Mesendoderm (in vitro differentiated cells): ENCODE measurements around the gene CORO1C.

Experiments
- DNase-seq: peaks from one replicate; pipeline ENCODE4 v3.0.0; 2013
- H2AK5ac ChIP-seq: 2 replicates; pipeline ENCODE4 v1.6.1; 2013; ENCODE audit warnings: low read length, inconsistent platforms
- H2BK120ac ChIP-seq: 2 replicates; pipeline ENCODE4 v1.6.1; 2013; ENCODE audit warnings: low read depth, mild to moderate bottlenecking, low read length, moderate library complexity, mixed read lengths
- H2BK15ac ChIP-seq: replicated peaks from 2 replicates; pipeline ENCODE4 v1.6.1; 2013; ENCODE audit warnings: low read depth, mild to moderate bottlenecking, moderate library complexity
- H2BK5ac ChIP-seq: 2 replicates; pipeline ENCODE4 v1.6.1; 2013; ENCODE audit warnings: low read length, inconsistent platforms
- H3K18ac ChIP-seq: 2 replicates; pipeline ENCODE4 v1.6.1; 2013; ENCODE audit warnings: mild to moderate bottlenecking, low read length, mixed read lengths
- H3K23ac ChIP-seq: one replicate; pipeline ENCODE4 v1.6.1; 2013; ENCODE audit warnings: low read length
- H3K27ac ChIP-seq: 2 replicates; pipeline ENCODE4 v1.5.1; 2013; ENCODE audit warnings: low read depth, mild to moderate bottlenecking, inconsistent platforms, low read length, moderate library complexity
- H3K27me3 ChIP-seq: 2 replicates; pipeline ENCODE4 v1.6.1; 2013; ENCODE audit warnings: low read length, control low read depth, mild to moderate bottlenecking, inconsistent platforms; ENCODE audit not compliant: insufficient read depth, poor library complexity
- H3K36me3 ChIP-seq: 2 replicates; pipeline ENCODE4 v1.6.1; 2013; ENCODE audit warnings: low read length, inconsistent platforms; ENCODE audit not compliant: control insufficient read depth, insufficient read depth
- H3K4ac ChIP-seq: one replicate; pipeline ENCODE4 v1.6.1; 2013; ENCODE audit warnings: low read depth, mild to moderate bottlenecking, low read length, moderate library complexity
- H3K4me1 ChIP-seq: 2 replicates; pipeline ENCODE4 v1.6.1; 2013; ENCODE audit warnings: low read depth, low read length, inconsistent platforms; ENCODE audit not compliant: control insufficient read depth
- H3K4me2 ChIP-seq: 2 replicates; pipeline ENCODE4 v1.6.1; 2013; ENCODE audit warnings: low read length
- H3K4me3 ChIP-seq: 2 replicates; pipeline ENCODE4 v1.5.1; 2013; ENCODE audit warnings: mild to moderate bottlenecking, low read length
- H3K56ac ChIP-seq: one replicate; pipeline ENCODE4 v1.6.1; 2013; ENCODE audit warnings: low read length
- H3K79me1 ChIP-seq: 2 replicates; pipeline ENCODE4 v1.6.1; 2013; ENCODE audit warnings: low read length, inconsistent platforms
- H3K79me2 ChIP-seq: 2 replicates; pipeline ENCODE4 v1.6.1; 2013; ENCODE audit warnings: mild to moderate bottlenecking, low read length; ENCODE audit not compliant: control insufficient read depth, insufficient read depth
- H3K9ac ChIP-seq: 2 replicates; pipeline ENCODE4 v1.6.1; 2013; ENCODE audit warnings: low read length, inconsistent platforms
- H4K5ac ChIP-seq: one replicate; pipeline ENCODE4 v1.6.1; 2013; ENCODE audit warnings: low read length
- H4K8ac ChIP-seq: one replicate; pipeline ENCODE4 v1.6.1; 2013; ENCODE audit warnings: low read depth, mild to moderate bottlenecking, control low read depth, low read length, moderate library complexity
- WGBS: extraction: QIAGEN DNeasy Blood & Tissue Kit; methylation state at CpG from one replicate; pipeline ENCODE4 v1.1.7; 2013; ENCODE audit warnings: low lambda C conversion rate, missing lambda C conversion rate; ENCODE audit not compliant: insufficient coverage; ENCODE audit errors: extremely low coverage; 5-methylcytosine and 5-hydroxymethylcytosine counted together

Gene CORO1C

DNA sequence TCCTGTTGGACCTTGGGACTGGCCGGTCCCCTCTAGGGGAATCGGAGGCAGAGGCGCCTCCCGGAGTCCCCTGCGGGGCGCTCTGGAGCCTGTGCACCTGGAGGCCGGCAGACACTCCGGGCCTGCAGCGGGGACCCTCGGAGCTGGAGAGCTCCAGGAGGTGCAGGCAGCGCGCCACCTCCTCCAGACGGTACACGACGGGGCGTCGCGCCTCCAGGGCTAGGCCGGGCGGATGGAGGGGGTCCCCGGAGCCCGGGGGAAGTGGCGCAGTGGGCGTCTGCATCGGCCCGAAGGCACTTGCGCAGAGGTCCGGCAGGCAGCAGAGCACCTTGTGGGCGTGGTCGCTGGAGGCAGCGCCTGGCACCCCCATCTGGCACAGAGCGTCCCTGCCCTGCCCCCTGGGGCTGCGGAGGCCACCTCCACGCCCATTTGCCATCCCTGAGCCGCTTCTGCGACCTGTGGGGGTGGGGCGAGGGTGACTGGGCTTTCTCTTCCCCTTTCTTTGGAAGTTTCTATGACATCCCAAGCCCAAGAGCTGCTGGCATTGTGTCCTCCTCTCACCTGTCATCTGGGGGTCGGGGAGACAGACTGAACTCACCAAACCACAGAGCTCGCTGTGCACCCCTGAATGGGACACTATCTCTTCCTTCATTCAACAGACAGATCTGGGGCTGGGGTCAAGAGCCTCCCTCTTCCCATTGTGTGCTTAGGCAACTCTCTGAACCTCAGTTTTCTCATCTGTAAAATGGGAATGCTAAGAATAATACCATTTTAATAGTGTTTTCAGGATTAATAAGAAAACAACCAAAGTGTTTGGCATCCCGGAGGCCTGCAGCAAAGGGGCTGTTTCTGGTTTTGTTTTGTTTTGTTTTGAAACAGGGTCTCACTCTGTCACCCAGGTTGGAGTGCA lies 37.5 kb upstream of the CORO1C start:
- Histone ChIP-seq H4K8ac (no peak overlapping the region), H2BK120ac (no peak overlapping the region), H3K27ac (peak overlapping the region; percentile 46), H2BK5ac (no peak overlapping the region), H3K79me2 (no peaks in the 10 kb centered on the region), H2BK15ac (no peak overlapping the region), H2AK5ac (no peak overlapping the region), H3K9ac (peak overlapping the region; percentile 45), H3K23ac (no peak overlapping the region), H4K5ac (no peak overlapping the region), H3K4ac (no peak overlapping the region), H3K79me1 (no peaks in the 10 kb centered on the region), H3K27me3 (no peaks in the 10 kb centered on the region), H3K36me3 (no peaks in the 10 kb centered on the region), H3K4me3 (peak overlapping the region; percentile 13), H3K4me2 (peak overlapping the region; percentile 71), H3K18ac (no peak overlapping the region), H3K4me1 (peaks cover 2% of the 10 kb centered on the region), H3K56ac (peak overlapping the region; percentile 82)
- DNase-seq = peak; percentile 78
- no CpG with 5 or more reads among the region's 40 CpGs for WGBS

DNA sequence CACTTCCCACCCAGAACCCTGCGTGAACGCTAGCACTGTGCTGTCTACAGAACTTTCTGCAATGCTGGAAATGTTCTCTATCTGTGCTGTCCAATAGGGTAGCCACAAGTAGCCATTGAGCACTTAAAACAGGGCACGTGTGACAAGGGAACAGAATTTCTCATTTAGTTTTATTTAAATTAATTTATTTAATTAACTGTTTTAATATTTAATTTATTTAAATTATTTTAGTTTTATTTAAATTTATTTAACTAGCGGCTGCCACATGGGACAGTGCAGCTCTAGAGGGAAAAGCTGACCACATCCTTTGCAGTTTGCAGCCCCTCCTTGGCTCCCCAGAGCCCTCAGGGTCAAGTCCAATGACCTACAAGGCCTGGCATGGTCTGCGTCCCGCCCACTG lies 35.0 kb upstream of the CORO1C start:
- no peak for DNase-seq
- H3K27me3 ChIP-seq = no peaks in the 10 kb centered on the region
- H3K4me2 ChIP-seq = no peak overlapping the region
- no peak overlapping the region for H2BK120ac ChIP-seq
- no peak overlapping the region for H2BK5ac ChIP-seq
- peaks cover 2% of the 10 kb centered on the region for H3K4me1 ChIP-seq
- WGBS = no CpG with 5 or more reads among the region's 6 CpGs
- H4K5ac ChIP-seq = no peak overlapping the region
- no peak overlapping the region for H2BK15ac ChIP-seq
- no peaks in the 10 kb centered on the region for H3K79me2 ChIP-seq
- no peak overlapping the region for H3K4ac ChIP-seq
- H3K18ac ChIP-seq = no peak overlapping the region
- no peak overlapping the region for H3K23ac ChIP-seq
- no peak overlapping the region for H2AK5ac ChIP-seq
- H3K56ac ChIP-seq = no peak overlapping the region
- no peak overlapping the region for H3K9ac ChIP-seq
- H3K36me3 ChIP-seq = no peaks in the 10 kb centered on the region
- no peaks in the 10 kb centered on the region for H3K79me1 ChIP-seq
- H3K27ac ChIP-seq = no peak overlapping the region
- H4K8ac ChIP-seq = no peak overlapping the region
- H3K4me3 ChIP-seq = no peak overlapping the region

DNA sequence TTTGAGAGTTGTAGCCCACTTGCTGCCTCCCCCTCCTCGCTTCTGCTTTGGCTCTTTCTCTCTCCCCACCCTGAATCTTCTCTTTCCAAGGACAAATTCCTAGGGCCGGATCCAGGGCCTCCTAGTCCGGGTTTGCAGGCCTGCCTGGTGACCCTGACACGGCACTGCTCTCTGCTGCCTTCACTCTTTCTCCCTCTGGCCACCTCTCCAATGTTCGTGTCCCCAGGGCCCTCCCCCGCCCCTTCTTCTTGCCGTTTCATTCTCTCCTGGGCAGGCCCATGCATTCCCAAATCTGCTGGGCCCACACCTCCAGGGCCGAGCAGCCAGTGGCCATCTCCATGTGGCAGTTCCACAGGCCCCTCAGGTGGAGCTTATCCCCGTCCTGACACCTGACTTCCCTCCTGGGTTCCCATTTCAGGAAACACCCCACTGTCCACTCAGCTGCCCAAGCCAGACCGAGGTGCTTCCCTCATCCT lies 34.0 kb upstream of the CORO1C start:
- H2BK15ac ChIP-seq = no peak overlapping the region
- H2AK5ac ChIP-seq = no peak overlapping the region
- H4K8ac ChIP-seq = no peak overlapping the region
- no peak overlapping the region for H2BK120ac ChIP-seq
- peak; percentile 17 for DNase-seq
- H4K5ac ChIP-seq = no peak overlapping the region
- no CpG with 5 or more reads among the region's 10 CpGs for WGBS
- H3K18ac ChIP-seq = no peak overlapping the region
- H3K23ac ChIP-seq = no peak overlapping the region
- H2BK5ac ChIP-seq = no peak overlapping the region
- no peaks in the 10 kb centered on the region for H3K79me1 ChIP-seq
- H3K27me3 ChIP-seq = no peaks in the 10 kb centered on the region
- no peak overlapping the region for H3K4me2 ChIP-seq
- H3K4me3 ChIP-seq = no peak overlapping the region
- H3K9ac ChIP-seq = no peak overlapping the region
- no peak overlapping the region for H3K56ac ChIP-seq
- no peaks in the 10 kb centered on the region for H3K79me2 ChIP-seq
- no peaks in the 10 kb centered on the region for H3K36me3 ChIP-seq
- H3K4me1 ChIP-seq = peaks cover 2% of the 10 kb centered on the region
- no peak overlapping the region for H3K27ac ChIP-seq
- no peak overlapping the region for H3K4ac ChIP-seq

DNA sequence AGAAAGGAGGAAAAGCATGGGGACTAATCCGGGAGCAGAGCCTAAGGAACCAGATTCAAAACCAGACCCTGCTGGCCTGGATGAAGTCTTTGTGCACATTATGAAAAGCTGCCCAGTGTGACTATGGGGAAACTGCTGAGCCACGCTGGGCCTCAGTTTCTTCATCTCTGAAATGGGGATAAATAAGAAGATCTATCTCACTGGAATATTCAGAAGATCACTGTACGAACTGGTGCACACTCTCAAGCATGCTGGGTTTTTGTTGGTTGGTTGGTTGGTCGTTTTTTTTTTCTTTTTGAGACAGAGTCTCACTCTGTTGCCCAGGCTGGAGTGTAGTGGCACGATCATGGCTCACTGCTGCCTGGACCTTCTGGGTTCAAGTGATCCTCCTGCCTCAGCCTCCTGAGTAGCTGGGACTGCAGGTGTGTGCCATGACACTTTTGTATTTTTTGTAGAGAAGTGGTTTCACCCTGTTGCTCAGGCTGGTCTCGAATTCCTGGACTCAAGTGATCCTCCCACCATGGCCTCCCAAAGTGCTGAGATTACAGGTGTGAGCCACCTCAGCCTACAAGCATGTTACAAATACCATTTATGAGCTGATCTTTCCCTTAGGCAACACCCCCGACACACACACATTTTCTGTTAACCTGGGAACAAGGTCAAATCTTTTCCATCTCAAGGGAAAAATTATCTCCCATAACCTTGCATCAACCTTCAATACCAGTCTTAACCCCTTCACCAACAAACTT lies 33.4 kb upstream of the CORO1C start:
- Histone ChIP-seq H3K27ac (no peak overlapping the region), H2BK120ac (no peak overlapping the region), H3K79me1 (no peaks in the 10 kb centered on the region), H2BK15ac (no peak overlapping the region), H3K4me2 (no peak overlapping the region), H3K36me3 (no peaks in the 10 kb centered on the region), H3K27me3 (no peaks in the 10 kb centered on the region), H3K4ac (no peak overlapping the region), H2BK5ac (no peak overlapping the region), H4K8ac (no peak overlapping the region), H4K5ac (no peak overlapping the region), H3K56ac (no peak overlapping the region), H3K4me3 (no peak overlapping the region), H3K18ac (no peak overlapping the region), H3K9ac (no peak overlapping the region), H3K23ac (no peak overlapping the region), H3K4me1 (peaks cover 2% of the 10 kb centered on the region), H2AK5ac (no peak overlapping the region), H3K79me2 (no peaks in the 10 kb centered on the region)
- WGBS = no CpG with 5 or more reads among the region's 7 CpGs
- DNase-seq = no peak

DNA sequence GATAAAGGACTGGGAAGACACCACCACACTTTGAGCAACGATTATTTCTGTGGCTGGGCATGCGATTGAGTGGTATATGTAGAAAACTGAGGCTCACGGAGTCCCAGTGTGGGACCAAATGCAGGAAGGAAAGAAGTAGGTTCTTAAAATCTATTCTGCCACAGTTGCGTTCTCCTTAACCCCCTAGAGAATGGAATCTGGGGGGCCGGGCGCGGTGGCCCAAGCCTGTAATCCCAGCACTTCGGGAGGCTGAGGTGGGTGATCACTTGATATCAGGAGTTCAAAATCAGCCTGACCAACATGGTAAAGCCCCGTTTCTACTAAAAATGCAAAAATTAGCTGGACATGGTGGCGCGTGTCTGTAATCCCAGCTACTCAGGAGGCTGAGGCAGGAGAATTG lies 29.9 kb upstream of the CORO1C start:
- Histone ChIP-seq H2AK5ac (no peak overlapping the region), H3K27me3 (no peaks in the 10 kb centered on the region), H3K27ac (no peak overlapping the region), H3K4ac (no peak overlapping the region), H4K8ac (no peak overlapping the region), H3K18ac (no peak overlapping the region), H3K4me1 (no peaks in the 10 kb centered on the region), H3K9ac (no peak overlapping the region), H2BK120ac (no peak overlapping the region), H3K56ac (no peak overlapping the region), H2BK15ac (no peak overlapping the region), H4K5ac (no peak overlapping the region), H3K79me2 (no peaks in the 10 kb centered on the region), H3K4me3 (no peak overlapping the region), H3K4me2 (no peak overlapping the region), H3K36me3 (no peaks in the 10 kb centered on the region), H3K23ac (no peak overlapping the region), H2BK5ac (no peak overlapping the region), H3K79me1 (no peaks in the 10 kb centered on the region)
- DNase-seq = no peak
- WGBS = no CpG with 5 or more reads among the region's 11 CpGs
